HUES6 (cell line): ENCODE data around the gene RSAD1.

Experiments
- H3K27ac ChIP-seq: 2 replicates; pipeline ENCODE4 v1.7.0; 2013; ENCODE audit warnings: low read depth, mild to moderate bottlenecking, low read length, inconsistent platforms
- H3K27me3 ChIP-seq: 2 replicates; pipeline ENCODE4 v1.6.1; 2013; ENCODE audit warnings: low read length; ENCODE audit not compliant: control insufficient read depth, insufficient read depth
- H3K36me3 ChIP-seq: 2 replicates; pipeline ENCODE4 v1.6.1; 2013; ENCODE audit warnings: low read length; ENCODE audit not compliant: control insufficient read depth, insufficient read depth
- H3K4me1 ChIP-seq: 2 replicates; pipeline ENCODE4 v1.6.1; 2013; ENCODE audit warnings: low read length; ENCODE audit not compliant: control insufficient read depth, insufficient read depth
- H3K4me3 ChIP-seq: 2 replicates; pipeline ENCODE4 v1.5.1; 2013; ENCODE audit warnings: low read depth, low read length
- H3K9ac ChIP-seq: one replicate; pipeline ENCODE4 v1.6.1; 2013; ENCODE audit warnings: mild to moderate bottlenecking, low read length
- H3K9me3 ChIP-seq: 2 replicates; pipeline ENCODE4 v1.6.1; 2013; ENCODE audit warnings: low read depth, low read length; ENCODE audit not compliant: control insufficient read depth, insufficient read depth

Gene RSAD1

GRCh38 chr17:50444841-50445715 is 33.6 kb upstream of the RSAD1 start:
- Histone ChIP-seq H3K9me3 (no peaks in the 10 kb centered on the region), H3K4me1 (no peaks in the 10 kb centered on the region; the same call in 1 of the 2 replicates), H3K4me3 (no peak overlapping the region), H3K27me3 (no peaks in the 10 kb centered on the region), H3K9ac (no peak overlapping the region), H3K36me3 (no peaks in the 10 kb centered on the region), H3K27ac (no peak overlapping the region)

- Histone ChIP-seq H3K9ac (no peak overlapping the region), H3K4me1 (no peaks in the 10 kb centered on the region), H3K27me3 (no peaks in the 10 kb centered on the region), H3K9me3 (no peaks in the 10 kb centered on the region), H3K36me3 (no peaks in the 10 kb centered on the region), H3K27ac (no peak overlapping the region), H3K4me3 (no peak overlapping the region)
Measured at GRCh38 chr17:50445730-50446325, 32.8 kb upstream of the RSAD1 start.

GRCh38 chr17:50447870-50448595 is 30.6 kb upstream of the RSAD1 start:
- H3K27ac ChIP-seq: no peak overlapping the region
- no peaks in the 10 kb centered on the region for H3K27me3 ChIP-seq
- H3K4me1 ChIP-seq: no peaks in the 10 kb centered on the region
- no peak overlapping the region for H3K9ac ChIP-seq
- no peak overlapping the region for H3K4me3 ChIP-seq
- no peaks in the 10 kb centered on the region for H3K36me3 ChIP-seq
- no peaks in the 10 kb centered on the region for H3K9me3 ChIP-seq

GRCh38 chr17:50448643-50449042 is 30.0 kb upstream of the RSAD1 start:
- Histone ChIP-seq H3K4me1 (no peaks in the 10 kb centered on the region), H3K36me3 (no peaks in the 10 kb centered on the region), H3K27ac (no peak overlapping the region)

GRCh38 chr17:50451943-50452629 is 26.6 kb upstream of the RSAD1 start:
- Histone ChIP-seq H3K36me3 (no peaks in the 10 kb centered on the region), H3K9me3 (no peaks in the 10 kb centered on the region), H3K4me1 (no peaks in the 10 kb centered on the region), H3K4me3 (no peak overlapping the region), H3K27ac (no peak overlapping the region), H3K27me3 (no peaks in the 10 kb centered on the region), H3K9ac (no peak overlapping the region)

More at GRCh38 chr17:50448643-50449042, 30.0 kb upstream of the RSAD1 start:
- Histone ChIP-seq H3K27me3 (no peaks in the 10 kb centered on the region), H3K9me3 (no peaks in the 10 kb centered on the region), H3K4me3 (no peak overlapping the region), H3K9ac (no peak overlapping the region)

- no peak overlapping the region for H3K9ac ChIP-seq
- no peaks in the 10 kb centered on the region for H3K36me3 ChIP-seq
- H3K4me3 ChIP-seq: no peak overlapping the region
- H3K27ac ChIP-seq: no peak overlapping the region
- H3K9me3 ChIP-seq: no peaks in the 10 kb centered on the region
- no peaks in the 10 kb centered on the region for H3K27me3 ChIP-seq
- no peaks in the 10 kb centered on the region for H3K4me1 ChIP-seq
Measured at GRCh38 chr17:50452630-50453300, 25.9 kb upstream of the RSAD1 start.

- H3K27me3 ChIP-seq: no peaks in the 10 kb centered on the region
- no peaks in the 10 kb centered on the region for H3K36me3 ChIP-seq
- H3K9me3 ChIP-seq: no peaks in the 10 kb centered on the region
- H3K27ac ChIP-seq: no peak overlapping the region
- H3K4me1 ChIP-seq: no peaks in the 10 kb centered on the region
- H3K9ac ChIP-seq: no peak overlapping the region
- no peak overlapping the region for H3K4me3 ChIP-seq
Measured at GRCh38 chr17:50453901-50454300, 24.8 kb upstream of the RSAD1 start.

- H3K27ac ChIP-seq: no peak overlapping the region
Measured at GRCh38 chr17:50457621-50458020, 21.0 kb upstream of the RSAD1 start.

GRCh38 chr17:50458270-50458669 is 20.4 kb upstream of the RSAD1 start:
- no peak overlapping the region for H3K27ac ChIP-seq
- no peak overlapping the region for H3K4me3 ChIP-seq
- H3K27me3 ChIP-seq: no peaks in the 10 kb centered on the region
- H3K9me3 ChIP-seq: no peaks in the 10 kb centered on the region
- peaks cover 10% of the 10 kb centered on the region for H3K36me3 ChIP-seq
- no peak overlapping the region for H3K9ac ChIP-seq
- H3K4me1 ChIP-seq: no peaks in the 10 kb centered on the region

More at GRCh38 chr17:50457621-50458020, 21.0 kb upstream of the RSAD1 start:
- Histone ChIP-seq H3K9ac (no peak overlapping the region), H3K36me3 (peaks cover 5% of the 10 kb centered on the region; the same call in 1 of the 2 replicates), H3K27me3 (no peaks in the 10 kb centered on the region), H3K4me3 (no peak overlapping the region), H3K4me1 (no peaks in the 10 kb centered on the region), H3K9me3 (no peaks in the 10 kb centered on the region)
